ENCODE results near the gene TM2D3.

DNA sequence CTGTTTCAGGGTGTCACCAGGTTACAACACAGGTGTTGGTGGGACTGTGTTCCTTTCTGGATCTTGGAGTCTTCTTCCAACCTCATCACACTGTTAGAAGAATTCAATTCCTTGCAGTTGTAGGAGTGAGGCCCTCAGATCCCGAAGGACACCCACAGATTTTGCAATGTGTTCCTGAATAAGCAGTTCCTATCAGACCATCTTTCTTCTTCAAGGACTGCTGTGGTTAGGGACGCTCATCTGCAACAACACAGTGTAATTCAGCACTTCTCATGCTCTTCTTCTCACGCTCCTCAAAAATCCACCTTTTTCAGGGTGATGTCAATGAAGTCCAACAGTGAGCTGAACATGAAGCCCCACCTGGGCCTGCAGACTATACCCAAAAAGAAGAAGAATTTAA, 18.8 kb downstream of the TM2D3 start:
- TF ChIP-seq POLR2AphosphoS5 (IDR thresholded peaks at IDR 0.05; ENCODE audit: low read depth, low read length), result no peak
- TF ChIP-seq, protein P1, sequence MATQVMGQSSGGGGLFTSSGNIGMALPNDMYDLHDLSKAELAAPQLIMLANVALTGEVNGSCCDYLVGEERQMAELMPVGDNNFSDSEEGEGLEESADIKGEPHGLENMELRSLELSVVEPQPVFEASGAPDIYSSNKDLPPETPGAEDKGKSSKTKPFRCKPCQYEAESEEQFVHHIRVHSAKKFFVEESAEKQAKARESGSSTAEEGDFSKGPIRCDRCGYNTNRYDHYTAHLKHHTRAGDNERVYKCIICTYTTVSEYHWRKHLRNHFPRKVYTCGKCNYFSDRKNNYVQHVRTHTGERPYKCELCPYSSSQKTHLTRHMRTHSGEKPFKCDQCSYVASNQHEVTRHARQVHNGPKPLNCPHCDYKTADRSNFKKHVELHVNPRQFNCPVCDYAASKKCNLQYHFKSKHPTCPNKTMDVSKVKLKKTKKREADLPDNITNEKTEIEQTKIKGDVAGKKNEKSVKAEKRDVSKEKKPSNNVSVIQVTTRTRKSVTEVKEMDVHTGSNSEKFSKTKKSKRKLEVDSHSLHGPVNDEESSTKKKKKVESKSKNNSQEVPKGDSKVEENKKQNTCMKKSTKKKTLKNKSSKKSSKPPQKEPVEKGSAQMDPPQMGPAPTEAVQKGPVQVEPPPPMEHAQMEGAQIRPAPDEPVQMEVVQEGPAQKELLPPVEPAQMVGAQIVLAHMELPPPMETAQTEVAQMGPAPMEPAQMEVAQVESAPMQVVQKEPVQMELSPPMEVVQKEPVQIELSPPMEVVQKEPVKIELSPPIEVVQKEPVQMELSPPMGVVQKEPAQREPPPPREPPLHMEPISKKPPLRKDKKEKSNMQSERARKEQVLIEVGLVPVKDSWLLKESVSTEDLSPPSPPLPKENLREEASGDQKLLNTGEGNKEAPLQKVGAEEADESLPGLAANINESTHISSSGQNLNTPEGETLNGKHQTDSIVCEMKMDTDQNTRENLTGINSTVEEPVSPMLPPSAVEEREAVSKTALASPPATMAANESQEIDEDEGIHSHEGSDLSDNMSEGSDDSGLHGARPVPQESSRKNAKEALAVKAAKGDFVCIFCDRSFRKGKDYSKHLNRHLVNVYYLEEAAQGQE (IDR thresholded peaks at IDR 0.05; ENCODE audit: low read depth), result no peak
- no peak for TF ChIP-seq POLR2A (IDR thresholded peaks at IDR 0.05; ENCODE audit: borderline replicate concordance, extremely low read depth, insufficient read depth, insufficient read length)
- TF ChIP-seq, protein P2, sequence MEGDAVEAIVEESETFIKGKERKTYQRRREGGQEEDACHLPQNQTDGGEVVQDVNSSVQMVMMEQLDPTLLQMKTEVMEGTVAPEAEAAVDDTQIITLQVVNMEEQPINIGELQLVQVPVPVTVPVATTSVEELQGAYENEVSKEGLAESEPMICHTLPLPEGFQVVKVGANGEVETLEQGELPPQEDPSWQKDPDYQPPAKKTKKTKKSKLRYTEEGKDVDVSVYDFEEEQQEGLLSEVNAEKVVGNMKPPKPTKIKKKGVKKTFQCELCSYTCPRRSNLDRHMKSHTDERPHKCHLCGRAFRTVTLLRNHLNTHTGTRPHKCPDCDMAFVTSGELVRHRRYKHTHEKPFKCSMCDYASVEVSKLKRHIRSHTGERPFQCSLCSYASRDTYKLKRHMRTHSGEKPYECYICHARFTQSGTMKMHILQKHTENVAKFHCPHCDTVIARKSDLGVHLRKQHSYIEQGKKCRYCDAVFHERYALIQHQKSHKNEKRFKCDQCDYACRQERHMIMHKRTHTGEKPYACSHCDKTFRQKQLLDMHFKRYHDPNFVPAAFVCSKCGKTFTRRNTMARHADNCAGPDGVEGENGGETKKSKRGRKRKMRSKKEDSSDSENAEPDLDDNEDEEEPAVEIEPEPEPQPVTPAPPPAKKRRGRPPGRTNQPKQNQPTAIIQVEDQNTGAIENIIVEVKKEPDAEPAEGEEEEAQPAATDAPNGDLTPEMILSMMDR (IDR thresholded peaks at IDR 0.05 in 2 of 3, conservative IDR thresholded peaks at IDR 0.05 in 1 of 3; ENCODE audit: borderline replicate concordance in 1 of 3, insufficient read depth in 1 of 3, low read depth in 2 of 3, low read length in 2 of 3), result no peak
- TF ChIP-seq ZNF274 (IDR thresholded peaks at IDR 0.05; ENCODE audit: low read depth, low read length), result no peak
- TF ChIP-seq EZH2 (IDR thresholded peaks at IDR 0.05), result no peak
- TF ChIP-seq SP1 (IDR thresholded peaks at IDR 0.05; ENCODE audit: low read depth), result no peak
- no peak for TF ChIP-seq TCF7L2 (IDR thresholded peaks at IDR 0.05; ENCODE audit: borderline replicate concordance, extremely low read depth, insufficient read depth, insufficient read length)
- TF ChIP-seq EZH2phosphoT487 (IDR thresholded peaks at IDR 0.05; ENCODE audit: borderline replicate concordance), result no peak
- no peak for TF ChIP-seq RAD21 (IDR thresholded peaks at IDR 0.05; ENCODE audit: low read depth)
- TF ChIP-seq SRF (IDR thresholded peaks at IDR 0.05; ENCODE audit: low read depth), result no peak
- TF ChIP-seq, protein P3, sequence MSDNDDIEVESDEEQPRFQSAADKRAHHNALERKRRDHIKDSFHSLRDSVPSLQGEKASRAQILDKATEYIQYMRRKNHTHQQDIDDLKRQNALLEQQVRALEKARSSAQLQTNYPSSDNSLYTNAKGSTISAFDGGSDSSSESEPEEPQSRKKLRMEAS (IDR thresholded peaks at IDR 0.05), result no peak

All from HCT116 (cell line).